ENCODE measurements around the gene PRELID3B. TPM values are rescaled to one million over a fixed set of nuclear protein-coding genes. Genes with fewer than 3 reads are reported as not detected.
A peak's percentile ranks its signal among the peaks of the same experiment; 100 is the strongest.

PRELID3B gene
- total and polyA plus RNA-seq, 10 of the 15 experiments (the other 5 are each of a cell fraction or from before 2014, with no cell fraction given) = 72.5 to 151 (median 124) TPM

DNA sequence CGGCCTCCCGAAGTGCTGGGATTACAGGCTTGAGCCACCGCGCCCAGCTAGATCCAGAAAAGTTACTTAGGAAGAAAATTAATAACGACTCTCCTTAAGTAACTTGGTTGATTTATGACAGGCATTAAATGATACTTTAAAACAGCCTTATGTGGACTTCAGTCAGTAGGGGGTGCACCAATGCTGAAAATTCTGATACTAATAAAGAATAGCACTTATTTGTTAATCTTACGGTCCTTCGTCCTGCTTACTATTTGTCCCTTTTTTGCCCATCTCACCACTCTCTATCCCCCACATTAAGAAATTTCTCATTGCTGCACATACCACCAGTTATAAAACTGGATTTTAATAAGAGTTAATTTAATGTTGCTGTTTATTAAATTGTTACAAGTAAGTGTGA, 12.7 kb upstream of the PRELID3B start:
- H4K20me1 ChIP-seq (ENCODE audit: control insufficient read depth, insufficient read depth) = no peaks in the 10 kb centered on the region

More for the DNA sequence above, 12.7 kb upstream of the PRELID3B start:
- ChIA-PET CTCF (interaction anchor here (1.8 to 3.9 kb wide), 2 partner anchors 11 to 32 kb away, joined by 5 to 11 read pairs; no protein-coding TSS in a partner anchor), RAD21 (ENCODE audit: unreplicated experiment) (no interaction called here), SMC1A (ENCODE audit: uncharacterized antibody, unreplicated experiment) (no interaction called here), POLR2A (no interaction called here)
- 59% methylated on average over 7 of the region's 7 CpGs for WGBS (ENCODE audit: insufficient coverage, insufficient replicate concordance, low lambda C conversion rate, missing lambda C conversion rate)
- in situ Hi-C loops (cut with MboI) (no loop called here), intact Hi-C loops (cut with micrococcal nuclease; ENCODE audit: unreplicated experiment) (no loop called here)
- peak; percentile 53; the same call in 2 of the 3 replicates for ATAC-seq
- BruUV-seq (replicated peaks) = no TSS peak
- FAIRE-seq = no peak
- DNase-seq (ENCODE audit: low read depth, low spot score) = no peak
- no peak overlapping the region for H2AFZ ChIP-seq (ENCODE audit: control insufficient read depth, low read depth, low read length)
- H3K36me3 ChIP-seq (ENCODE audit: control insufficient read depth in 2 of 2, insufficient read depth in 2 of 2, low read length in 1 of 2) = no peaks in the 10 kb centered on the region
- H3K4me1 ChIP-seq (ENCODE audit: control insufficient read depth, insufficient read depth, low read length) = no peaks in the 10 kb centered on the region
- TF ChIP-seq ZBTB11 (CRISPR knock-in tag; IDR thresholded peaks at IDR 0.05) (no peak), RAD21 (IDR thresholded peaks at IDR 0.05; ENCODE audit: insufficient read depth, low read depth, low read length) (peak; percentile 24)
- TF ChIP-seq, protein P1, sequence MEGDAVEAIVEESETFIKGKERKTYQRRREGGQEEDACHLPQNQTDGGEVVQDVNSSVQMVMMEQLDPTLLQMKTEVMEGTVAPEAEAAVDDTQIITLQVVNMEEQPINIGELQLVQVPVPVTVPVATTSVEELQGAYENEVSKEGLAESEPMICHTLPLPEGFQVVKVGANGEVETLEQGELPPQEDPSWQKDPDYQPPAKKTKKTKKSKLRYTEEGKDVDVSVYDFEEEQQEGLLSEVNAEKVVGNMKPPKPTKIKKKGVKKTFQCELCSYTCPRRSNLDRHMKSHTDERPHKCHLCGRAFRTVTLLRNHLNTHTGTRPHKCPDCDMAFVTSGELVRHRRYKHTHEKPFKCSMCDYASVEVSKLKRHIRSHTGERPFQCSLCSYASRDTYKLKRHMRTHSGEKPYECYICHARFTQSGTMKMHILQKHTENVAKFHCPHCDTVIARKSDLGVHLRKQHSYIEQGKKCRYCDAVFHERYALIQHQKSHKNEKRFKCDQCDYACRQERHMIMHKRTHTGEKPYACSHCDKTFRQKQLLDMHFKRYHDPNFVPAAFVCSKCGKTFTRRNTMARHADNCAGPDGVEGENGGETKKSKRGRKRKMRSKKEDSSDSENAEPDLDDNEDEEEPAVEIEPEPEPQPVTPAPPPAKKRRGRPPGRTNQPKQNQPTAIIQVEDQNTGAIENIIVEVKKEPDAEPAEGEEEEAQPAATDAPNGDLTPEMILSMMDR (IDR thresholded peaks at IDR 0.05 in 2 of 3, conservative IDR thresholded peaks at IDR 0.05 in 1 of 3; ENCODE audit: control insufficient read depth in 2 of 3, extremely low read depth in 1 of 3, insufficient read depth in 1 of 3, low read depth in 3 of 3, low read length in 3 of 3) = peak in 2 of 3 experiments; percentile 22 to 36; a peak in 4 of 6 replicates
- no peaks in the 10 kb centered on the region for H3K9me3 ChIP-seq (replicated peaks; ENCODE audit: control insufficient read depth, insufficient read depth, low read length)
- no peak overlapping the region for H3K9ac ChIP-seq (ENCODE audit: control insufficient read depth, insufficient read depth, low read length)
- H3K4me2 ChIP-seq (ENCODE audit: control insufficient read depth, insufficient read depth) = no peak overlapping the region
- no peak overlapping the region for H3K4me3 ChIP-seq
- H3K27me3 ChIP-seq (replicated peaks in 1 of 2; ENCODE audit: control insufficient read depth in 2 of 2, insufficient read depth in 2 of 2, low read length in 1 of 2) = peaks cover 0 to 8% of the 10 kb centered on the region in 2 experiments; a peak in 2 of 4 replicates
- no peak overlapping the region for H3K27ac ChIP-seq (ENCODE audit: control insufficient read depth, insufficient read depth)
- H3K79me2 ChIP-seq (ENCODE audit: control insufficient read depth, insufficient read depth, low read length) = no peaks in the 10 kb centered on the region
